ENCODE data around the gene FAM25G.

FAM25G gene

GRCh38 chr10:47449102-47449978 is 42.2 kb downstream of the FAM25G start:
- DNase-seq (ENCODE audit: low read depth) = no peak

GRCh38 chr10:47447705-47448104 is 43.8 kb downstream of the FAM25G start:
- no peak for DNase-seq (ENCODE audit: low read depth)

GRCh38 chr10:47447209-47447608 is 44.3 kb downstream of the FAM25G start:
- no peak for DNase-seq (ENCODE audit: low read depth)

GRCh38 chr10:47445720-47446119 is 45.8 kb downstream of the FAM25G start:
- no peak for DNase-seq (ENCODE audit: low read depth)

GRCh38 chr10:47444047-47444446 is 47.5 kb downstream of the FAM25G start:
- no peak for DNase-seq (ENCODE audit: low read depth)

- no peak for DNase-seq (ENCODE audit: low read depth)
Measured at GRCh38 chr10:47443145-47443544, 48.4 kb downstream of the FAM25G start.

- DNase-seq (ENCODE audit: low read depth) = no peak
Measured at GRCh38 chr10:47442351-47442750, 49.1 kb downstream of the FAM25G start.

- no peak for DNase-seq (ENCODE audit: low read depth)
Measured at GRCh38 chr10:47441938-47442337, 49.6 kb downstream of the FAM25G start.

GRCh38 chr10:47440207-47440606 is 51.3 kb downstream of the FAM25G start:
- no peak for DNase-seq (ENCODE audit: low read depth)

- DNase-seq (ENCODE audit: low read depth) = peak; percentile 55
Measured at GRCh38 chr10:47438857-47439474, 52.5 kb downstream of the FAM25G start.

Measured in non-pigmented ciliary epithelial cell (primary cell).